NCI-H2171 (cell line): Measurements from ENCODE around the gene SPPL2B.
A peak's percentile ranks its signal among the peaks of the same experiment; 100 is the strongest.
"Not testable (repeated sequence)": the region's sequence is repeated elsewhere in the genome, so short reads cannot be mapped to it uniquely, and the experiment has no call there.

ENCODE experiments used
- DNase-seq: peaks from one replicate; lab custom pipeline; 2025; lab: John Stamatoyannopoulos, UW

The SPPL2B gene

DNA sequence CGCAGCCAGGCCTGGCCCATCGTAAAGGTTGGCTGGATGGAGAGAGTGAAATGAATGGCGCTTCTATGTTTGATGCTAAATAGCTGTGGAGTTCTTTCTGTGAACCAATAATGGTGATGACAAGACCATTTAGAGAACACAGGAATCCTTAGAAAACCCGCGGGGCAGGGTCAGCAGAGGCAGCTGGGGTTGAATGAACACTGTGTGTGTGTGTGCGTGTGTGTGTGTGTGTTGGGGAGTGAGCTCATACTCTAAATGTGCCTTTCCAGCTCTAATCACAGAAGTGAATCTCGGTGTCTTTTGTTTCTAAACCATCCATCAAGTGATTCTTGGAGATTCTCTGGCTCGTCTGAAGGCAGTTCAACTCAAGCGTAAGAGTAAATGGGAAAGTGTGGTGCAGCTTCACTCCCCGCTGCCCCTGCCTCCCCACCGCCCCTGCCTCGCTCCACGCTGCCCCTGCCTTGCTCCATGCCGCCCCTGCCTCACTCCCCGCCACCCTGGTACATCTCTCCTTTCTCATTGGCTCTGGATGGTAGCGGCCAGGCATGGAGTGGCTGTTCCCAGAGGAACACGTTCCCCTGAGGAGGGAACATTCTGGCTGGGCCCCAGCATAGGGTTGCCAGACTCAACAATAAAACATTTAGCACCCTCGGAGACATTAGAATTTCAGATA, 52.8 kb downstream of the SPPL2B start:
- no peak for DNase-seq

DNA sequence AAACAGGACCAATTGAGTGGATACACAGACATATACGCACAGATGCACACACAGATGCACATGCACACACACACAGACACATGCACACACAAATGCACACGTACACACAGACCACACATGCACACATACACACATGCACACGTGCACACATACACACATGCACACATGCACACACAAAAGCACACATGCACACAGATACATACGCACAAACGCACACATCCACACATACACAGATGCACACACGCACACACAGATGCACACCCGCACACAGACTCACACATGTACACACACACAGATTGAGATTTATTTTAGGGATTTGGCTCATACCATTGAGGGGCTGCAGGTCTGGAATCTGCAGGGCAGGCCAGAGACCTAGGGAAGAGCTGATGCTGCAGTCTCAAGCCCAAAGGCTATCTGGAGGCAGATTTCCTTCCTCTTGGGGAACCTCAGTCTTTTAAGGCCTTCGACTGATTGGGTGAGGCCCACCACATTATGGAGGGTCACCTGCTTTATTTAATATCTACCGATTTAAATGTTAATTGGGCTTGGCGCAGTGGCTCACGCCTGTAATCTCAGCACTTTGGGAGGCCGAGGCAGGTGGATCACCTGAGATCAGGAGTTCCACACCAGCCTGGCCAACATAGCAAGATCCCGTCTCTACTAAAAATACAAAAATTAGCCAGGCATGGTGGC, 54.2 kb downstream of the SPPL2B start:
- DNase-seq, result no peak

DNA sequence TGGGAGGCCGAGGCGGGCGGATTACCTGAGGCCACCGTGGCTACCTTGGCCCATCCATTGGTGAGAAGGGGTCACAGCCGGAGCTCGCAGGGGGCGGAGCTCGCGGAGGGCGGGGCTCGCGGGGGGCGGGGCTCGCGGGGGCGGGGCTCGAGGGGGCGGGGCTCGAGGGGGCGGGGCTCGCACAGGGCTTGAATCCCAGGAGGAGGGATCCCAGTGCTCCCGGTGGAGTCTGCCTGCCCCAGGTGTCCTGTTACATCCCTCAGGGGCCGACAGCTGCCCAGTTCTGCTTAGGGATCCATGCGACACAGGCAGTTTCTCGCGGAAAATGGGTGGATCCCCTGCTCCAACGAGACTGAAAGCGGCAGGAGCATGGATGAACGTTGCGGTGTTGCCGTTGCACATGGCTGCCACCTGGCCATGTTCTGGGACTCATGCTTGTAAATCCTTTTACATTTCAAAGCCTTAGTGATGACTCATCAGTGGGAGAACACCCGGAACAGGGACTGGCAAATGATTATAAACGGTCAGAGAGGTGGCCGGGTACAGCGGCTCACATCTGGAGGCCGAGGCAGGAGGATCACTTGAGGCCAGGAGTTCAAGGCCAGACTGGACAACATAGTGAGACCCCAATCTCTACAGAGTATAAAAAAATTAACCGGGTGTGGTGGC, 56.7 kb downstream of the SPPL2B start:
- DNase-seq, result peak; percentile 95

DNA sequence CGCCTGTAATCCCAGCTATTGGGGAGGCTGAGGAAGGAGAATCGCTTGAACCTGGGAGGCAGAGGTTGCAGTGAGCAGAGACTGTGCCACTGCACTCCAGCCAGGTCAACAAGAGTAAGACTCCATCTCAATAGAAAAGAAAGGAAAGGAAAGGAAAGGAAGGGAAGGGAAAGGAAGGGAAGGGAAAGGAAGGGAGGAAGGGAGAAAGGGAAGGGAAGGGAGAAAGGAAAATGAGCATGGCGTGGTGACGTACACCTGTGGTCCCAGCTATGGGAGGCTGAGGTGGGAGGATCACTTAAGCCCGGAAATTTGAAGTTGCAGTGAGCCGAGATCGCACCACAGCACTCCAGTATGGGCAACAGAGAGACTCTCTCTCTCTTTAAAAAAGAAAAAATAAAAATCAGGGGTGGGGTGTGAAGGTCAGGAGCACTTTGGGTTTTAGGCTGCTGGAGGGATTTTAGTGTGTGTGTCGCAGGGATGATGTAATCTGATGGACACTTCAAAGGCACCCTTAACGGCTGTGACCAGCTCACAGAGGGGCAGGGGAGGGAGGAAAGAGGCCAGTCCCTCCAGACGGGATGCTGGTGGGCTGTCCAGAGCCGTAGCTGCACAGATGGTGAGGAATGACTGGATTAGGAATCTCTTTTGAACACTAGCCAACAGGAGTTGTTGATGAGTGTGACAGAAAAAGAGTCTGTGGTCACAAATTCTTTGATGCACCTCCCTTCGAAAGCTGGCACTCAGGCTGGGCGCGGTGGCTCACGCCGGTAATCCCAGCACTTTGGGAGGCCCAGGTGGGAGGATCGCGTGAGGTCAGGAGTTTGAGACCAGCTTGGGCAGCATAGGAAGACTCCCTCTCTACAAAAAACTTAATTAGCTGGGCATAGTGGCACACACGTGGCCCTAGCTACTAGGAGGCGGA, 59.1 kb downstream of the SPPL2B start:
- no peak for DNase-seq

DNA sequence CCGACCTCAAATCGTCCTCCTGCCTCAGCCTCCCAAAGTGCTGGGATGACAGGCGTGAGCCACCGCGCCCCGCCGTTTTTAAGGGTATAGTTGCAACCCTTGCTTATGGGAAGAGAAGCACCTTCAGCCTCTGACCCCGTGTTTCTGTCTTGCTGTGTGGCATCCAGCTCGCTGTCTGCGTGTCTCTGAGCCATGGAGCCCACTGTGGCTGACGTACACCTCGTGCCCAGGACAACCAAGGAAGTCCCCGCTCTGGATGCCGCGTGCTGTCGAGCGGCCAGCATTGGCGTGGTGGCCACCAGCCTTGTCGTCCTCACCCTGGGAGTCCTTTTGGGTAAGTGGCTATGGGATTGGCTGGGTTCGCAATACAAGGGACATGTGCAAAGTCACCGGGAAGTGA, 61.1 kb downstream of the SPPL2B start:
- no peak for DNase-seq

DNA sequence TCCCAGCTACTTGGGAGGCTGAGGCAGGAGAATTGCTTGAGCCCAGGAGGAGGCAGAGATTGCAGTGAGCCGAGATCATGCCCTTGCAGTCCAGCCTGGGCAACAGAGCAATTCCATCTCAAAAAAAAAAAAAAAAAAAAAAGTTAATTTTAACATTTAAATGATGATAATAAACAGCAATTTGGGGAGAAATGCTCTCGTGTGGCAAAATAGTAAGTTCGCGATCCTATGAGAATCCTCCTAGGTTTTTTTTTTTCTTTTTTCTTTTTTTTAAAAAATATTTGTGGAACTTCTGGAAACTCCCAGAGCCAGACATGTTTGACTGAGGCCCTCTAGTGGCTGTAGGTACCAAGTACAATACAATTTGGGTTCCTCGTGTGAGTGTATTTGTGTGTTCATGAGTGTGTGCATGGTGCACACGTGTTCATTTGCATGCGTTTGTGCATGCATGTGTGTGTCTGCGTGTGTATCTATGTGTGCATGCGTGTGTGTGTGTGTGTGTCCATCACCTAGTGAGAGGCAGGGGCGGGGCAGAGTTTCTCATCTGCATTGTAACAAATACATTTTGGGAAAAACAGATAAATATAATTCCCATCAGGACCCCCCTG, 62.7 kb downstream of the SPPL2B start:
- peak; percentile 60 for DNase-seq

DNA sequence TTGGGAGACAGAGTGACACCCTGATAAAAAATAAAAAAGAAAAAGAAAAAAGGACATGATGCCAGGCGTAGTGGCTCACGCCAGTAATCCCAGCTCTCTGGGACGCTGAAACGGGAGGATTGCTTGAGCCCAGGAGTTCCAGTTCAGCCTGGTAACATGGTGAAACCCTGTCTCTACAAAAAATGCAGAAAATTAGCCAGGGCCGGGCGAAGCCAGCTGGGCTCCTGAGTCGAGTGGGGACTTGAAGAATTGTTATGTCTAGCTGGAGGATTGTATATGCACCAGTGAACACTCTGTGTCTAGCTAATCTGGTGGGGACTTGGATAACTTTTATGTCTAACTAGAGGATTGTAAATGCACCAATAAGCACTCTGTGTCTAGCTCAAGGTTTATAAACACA, 63.9 kb downstream of the SPPL2B start:
- DNase-seq, result no peak

DNA sequence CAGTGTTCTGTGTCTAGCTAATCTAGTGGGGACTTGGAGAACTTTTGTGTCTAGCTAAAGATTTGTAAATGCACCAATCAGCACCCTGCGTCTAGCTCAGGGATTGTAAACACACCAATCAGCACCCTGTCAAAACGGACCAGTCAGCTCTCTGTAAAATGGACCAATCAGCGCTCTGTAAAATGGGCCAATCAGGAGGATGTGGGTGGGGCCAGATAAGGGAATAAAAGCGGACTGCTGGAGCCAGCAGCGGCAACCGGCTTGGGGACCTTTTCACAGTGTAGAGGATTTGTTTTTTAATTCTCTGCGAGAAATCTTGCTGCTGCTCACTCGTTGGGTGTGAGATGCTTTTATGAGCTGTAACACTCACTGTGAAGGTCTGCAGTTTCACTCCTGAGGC, 64.4 kb downstream of the SPPL2B start:
- DNase-seq, result not testable (repeated sequence)

DNA sequence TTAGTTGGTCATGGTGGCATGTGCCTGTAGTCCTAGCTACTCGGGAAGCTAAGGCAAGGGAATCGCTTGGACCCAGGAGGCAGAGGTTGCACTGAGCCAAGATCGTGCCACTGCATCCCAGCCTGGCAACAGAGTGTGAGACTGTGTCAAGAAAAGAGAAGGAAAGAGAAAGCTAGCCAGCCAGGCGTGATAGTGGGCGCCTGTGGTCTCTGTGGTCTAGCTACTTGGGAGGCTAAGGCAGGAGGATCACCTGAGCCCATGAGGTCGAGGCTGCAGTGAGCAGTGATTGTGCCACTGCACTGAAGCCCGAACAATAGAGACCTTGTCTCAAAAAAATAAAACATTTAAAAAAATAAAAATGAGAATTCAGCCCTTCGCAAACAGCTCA, 65.6 kb downstream of the SPPL2B start:
- DNase-seq, result no peak

DNA sequence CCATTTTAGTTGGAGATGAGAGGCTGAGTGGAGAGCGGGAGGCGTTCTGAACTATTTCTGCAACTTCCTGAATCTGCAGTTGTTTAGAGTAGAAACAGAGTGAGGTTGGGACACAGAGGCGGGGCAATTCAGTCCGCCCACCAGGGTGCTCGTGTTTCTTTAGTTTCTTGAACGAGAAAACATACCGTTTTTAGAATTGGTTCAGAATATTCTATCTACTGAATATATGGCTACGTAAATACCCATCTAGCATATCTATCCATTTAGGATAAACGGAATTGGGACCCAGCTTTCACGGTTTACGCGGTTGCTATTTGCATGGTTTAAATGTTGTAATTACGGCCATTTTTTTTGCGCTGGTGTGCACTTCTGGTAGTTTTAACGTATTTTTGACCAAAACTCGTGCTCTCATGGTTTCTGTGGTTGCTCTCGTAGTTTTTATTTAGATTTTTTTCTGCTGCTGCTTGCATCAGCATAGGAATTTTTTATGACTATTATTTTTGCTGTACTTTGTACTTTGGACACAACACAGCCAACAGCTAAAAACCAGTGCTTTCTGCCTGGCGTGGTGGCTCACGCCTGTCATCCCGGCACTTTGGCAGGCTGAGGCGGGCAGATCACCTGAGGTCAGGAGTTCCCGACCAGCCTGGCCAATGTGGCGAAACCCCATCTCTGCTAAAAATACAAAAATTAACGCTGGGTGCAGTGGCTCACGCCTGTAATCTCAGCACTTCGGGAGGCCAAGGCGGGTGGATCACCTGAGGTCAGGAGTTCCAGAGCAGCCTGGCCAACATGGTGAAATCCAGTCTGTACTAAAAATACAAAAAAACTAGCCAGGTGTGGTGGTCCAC, 66.2 kb downstream of the SPPL2B start:
- no peak for DNase-seq

DNA sequence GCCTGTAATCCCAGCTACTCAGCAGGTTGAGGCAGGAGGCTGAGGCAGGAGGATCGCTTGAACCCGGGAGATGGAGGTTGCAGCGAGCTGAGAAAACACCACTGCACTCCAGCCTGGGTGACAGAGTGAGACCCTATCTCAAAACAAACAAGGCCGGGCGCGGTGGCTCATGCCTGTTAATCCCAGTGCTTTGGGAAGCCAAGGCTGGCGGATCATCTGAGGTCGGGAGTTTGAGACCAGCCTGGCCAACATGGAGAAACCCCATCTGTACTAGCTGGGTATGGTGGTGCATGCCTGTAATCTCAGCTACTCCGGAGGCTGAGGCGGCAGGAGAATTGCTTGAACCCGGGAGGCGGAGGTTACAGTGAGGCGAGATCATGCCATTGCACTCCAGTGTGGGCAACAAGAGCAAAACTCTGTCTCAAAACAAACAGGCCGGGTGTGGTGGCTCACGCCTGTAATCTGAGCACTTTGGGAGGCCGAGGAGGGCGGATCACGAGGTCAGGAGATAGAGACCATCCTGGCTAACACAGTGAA, 66.9 kb downstream of the SPPL2B start:
- not testable (repeated sequence) for DNase-seq

DNA sequence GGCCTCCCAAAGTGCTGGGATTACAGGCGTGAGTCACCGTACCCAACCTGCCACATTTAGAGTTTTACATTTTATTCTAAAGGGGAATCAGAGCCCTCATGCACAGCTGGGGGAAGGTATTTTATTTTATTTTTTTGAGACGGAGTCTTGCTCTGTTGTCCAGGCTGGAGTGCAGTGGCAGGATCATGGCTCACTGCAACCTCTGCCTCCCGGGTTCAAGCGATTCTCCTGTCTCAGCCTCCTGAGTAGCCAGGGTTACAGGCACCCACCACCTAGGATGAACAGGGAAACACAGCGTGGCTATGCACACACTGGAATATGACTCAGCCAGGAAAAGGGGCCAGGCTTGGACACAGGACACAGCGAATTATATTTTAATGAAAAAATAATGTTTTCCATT, 68.7 kb downstream of the SPPL2B start:
- not testable (repeated sequence) for DNase-seq

DNA sequence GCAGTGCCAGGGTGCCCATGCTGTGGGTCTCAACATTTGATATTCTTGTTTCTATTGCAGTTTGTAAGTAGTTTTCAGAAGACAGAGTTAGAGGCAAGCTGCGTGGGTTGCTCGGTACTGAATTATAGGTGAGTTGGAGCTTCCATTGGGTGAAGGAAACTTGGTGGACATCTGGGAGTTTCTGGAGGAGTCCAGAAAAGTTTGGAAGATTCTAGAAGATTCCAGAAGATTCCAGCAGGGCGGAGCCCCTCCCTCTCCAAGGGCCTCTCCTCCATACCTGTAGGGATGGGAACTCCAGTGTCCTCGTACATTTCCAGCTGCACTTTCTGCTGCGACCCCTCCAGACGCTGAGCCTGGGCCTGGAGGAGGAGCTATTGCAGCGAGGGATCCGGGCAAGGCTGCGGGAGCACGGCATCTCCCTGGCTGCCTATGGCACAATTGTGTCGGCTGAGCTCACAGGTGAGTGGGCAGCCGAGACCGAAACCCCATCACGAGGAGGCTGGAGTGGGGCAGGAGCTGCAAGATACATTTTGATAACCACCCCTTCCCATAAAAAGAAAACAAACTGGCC, 70.3 kb downstream of the SPPL2B start:
- DNase-seq, result no peak

DNA sequence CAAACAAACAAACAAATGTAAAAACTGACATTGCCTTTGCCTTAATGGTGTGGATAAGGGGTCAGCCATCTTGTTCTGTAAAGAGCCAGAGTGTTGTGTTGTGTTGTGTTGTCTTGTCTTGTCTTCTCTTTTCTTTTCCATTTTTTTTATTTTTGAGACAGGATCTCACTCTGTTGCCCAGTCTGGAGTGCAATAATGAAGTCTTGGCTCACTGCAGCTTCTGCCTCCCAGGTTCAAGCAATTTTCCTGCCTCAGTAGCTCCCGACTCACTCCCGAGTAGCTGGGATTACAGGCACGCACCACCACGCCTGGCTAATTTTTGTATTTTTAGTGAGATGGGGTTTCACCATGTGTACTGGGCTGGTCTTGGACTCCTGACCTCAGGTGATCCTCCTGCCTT, 71.1 kb downstream of the SPPL2B start:
- DNase-seq, result no peak
